Kidney epithelial cell (primary cell): ENCODE measurements around the gene KMT2B. TPM values are rescaled to one million over a fixed set of nuclear protein-coding genes. Genes with fewer than 3 reads are reported as not detected.

ENCODE experiments used
- DNase-seq: peaks from one replicate; pipeline ENCODE4 v3.0.0-alpha.2; 2010; ENCODE audit warnings: low read depth
- H3K27me3 ChIP-seq: 2 replicates; pipeline ENCODE4 v1.6.0; 2011; ENCODE audit warnings: low read length; ENCODE audit not compliant: control insufficient read depth, insufficient read depth
- H3K36me3 ChIP-seq: 2 replicates; pipeline ENCODE4 v1.5.1; 2011; ENCODE audit warnings: low read length; ENCODE audit not compliant: control insufficient read depth, insufficient read depth
- H3K4me3 ChIP-seq: 2 replicates; pipeline ENCODE4 v1.5.1; 2011; ENCODE audit warnings: low read depth, mild to moderate bottlenecking, control low read depth, low read length
- total RNA-seq: library from RNA; depleted of rRNA; stranded (reverse); fragments of >200 nt; gene quantifications from 2 replicates; pipeline ENCODE4 v1.2.3, GENCODE V29; 2015
- TF ChIP-seq, protein P1 (sequence below): IDR thresholded peaks from 2 replicates; pipeline ENCODE4 v1.5.1; 2011; ENCODE audit warnings: mild to moderate bottlenecking, moderate library complexity, low read length, control low read depth, inconsistent platforms; ENCODE audit not compliant: insufficient read depth, poor library complexity, severe bottlenecking

KMT2B gene
- total RNA-seq, 1 donor from 2014 or later: 18.4 TPM

GRCh38 chr19:35734889-35735288 is 17.1 kb downstream of the KMT2B start:
- TF ChIP-seq, protein P1, sequence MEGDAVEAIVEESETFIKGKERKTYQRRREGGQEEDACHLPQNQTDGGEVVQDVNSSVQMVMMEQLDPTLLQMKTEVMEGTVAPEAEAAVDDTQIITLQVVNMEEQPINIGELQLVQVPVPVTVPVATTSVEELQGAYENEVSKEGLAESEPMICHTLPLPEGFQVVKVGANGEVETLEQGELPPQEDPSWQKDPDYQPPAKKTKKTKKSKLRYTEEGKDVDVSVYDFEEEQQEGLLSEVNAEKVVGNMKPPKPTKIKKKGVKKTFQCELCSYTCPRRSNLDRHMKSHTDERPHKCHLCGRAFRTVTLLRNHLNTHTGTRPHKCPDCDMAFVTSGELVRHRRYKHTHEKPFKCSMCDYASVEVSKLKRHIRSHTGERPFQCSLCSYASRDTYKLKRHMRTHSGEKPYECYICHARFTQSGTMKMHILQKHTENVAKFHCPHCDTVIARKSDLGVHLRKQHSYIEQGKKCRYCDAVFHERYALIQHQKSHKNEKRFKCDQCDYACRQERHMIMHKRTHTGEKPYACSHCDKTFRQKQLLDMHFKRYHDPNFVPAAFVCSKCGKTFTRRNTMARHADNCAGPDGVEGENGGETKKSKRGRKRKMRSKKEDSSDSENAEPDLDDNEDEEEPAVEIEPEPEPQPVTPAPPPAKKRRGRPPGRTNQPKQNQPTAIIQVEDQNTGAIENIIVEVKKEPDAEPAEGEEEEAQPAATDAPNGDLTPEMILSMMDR: no peak
- no peak overlapping the region for H3K4me3 ChIP-seq
- H3K27me3 ChIP-seq: no peaks in the 10 kb centered on the region
- no peak for DNase-seq
- peaks cover 5% of the 10 kb centered on the region for H3K36me3 ChIP-seq

DNA sequence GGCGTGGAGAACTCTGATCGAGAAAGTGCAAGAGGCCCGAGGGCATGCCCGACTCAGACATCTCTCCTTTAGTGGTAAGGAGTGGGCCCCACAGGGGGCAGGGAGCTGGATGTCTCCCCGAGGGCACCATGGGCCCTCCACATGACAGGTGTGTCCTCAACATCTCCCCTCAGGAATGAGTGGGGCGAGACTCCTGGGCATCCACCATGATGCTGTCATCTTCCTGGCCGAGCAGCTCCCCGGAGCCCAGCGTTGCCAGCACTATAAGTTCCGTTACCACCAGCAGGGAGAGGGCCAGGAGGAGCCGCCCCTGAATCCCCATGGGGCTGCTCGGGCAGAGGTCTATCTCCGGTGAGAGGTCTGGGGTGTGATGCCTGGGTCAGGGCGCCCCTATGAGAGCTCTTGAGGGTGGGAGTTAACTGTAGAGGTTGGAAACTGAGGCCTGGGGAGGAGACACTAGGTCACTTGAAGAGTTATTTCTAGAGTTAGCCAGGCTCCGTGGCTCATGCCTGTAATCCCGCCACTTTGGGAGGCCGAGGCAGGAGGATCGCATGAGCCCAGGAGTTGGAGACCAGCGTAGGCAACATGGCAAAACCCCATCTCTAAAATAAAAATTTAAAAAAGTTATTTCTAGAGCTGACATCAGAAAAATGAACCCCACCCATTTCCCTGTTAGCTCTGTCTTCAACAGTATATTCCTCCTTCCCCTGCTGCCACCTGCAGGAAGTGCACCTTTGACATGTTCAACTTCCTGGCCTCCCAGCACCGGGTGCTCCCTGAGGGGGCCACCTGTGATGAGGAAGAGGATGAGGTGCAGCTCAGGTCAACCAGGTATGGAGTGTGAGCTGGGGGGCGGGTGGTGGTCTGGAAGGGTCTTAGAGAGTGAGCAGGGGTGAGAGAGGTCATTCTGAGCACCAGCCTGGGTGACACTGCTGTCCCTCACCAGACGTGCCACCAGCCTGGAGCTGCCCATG is 19.4 kb downstream of the KMT2B start:
- TF ChIP-seq, protein P1: peak; percentile 3
- DNase-seq: no peak
- Histone ChIP-seq H3K4me3 (no peak overlapping the region), H3K36me3 (no peaks in the 10 kb centered on the region), H3K27me3 (no peaks in the 10 kb centered on the region)

GRCh38 chr19:35738021-35738886 is 20.5 kb downstream of the KMT2B start:
- H3K4me3 ChIP-seq: no peak overlapping the region
- no peaks in the 10 kb centered on the region for H3K27me3 ChIP-seq
- no peaks in the 10 kb centered on the region for H3K36me3 ChIP-seq
- DNase-seq: no peak
- TF ChIP-seq, protein P1: no peak

DNA sequence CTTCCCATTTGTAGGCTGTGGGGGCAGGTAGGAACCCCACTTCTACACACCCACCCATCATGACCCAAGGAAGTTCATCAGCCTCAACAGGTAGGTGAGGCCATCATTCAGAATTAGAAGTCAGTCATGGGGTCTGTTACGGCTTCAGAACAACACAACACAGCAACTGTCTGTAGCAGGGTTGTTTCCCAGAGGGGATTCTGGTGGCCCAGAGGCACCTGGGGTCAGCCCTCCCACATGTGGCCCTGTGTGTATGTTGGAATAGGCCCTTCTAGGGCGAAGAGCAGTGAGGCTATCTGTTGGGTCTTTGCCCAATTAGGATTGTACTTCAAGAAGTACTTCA is 21.1 kb downstream of the KMT2B start:
- Histone ChIP-seq H3K36me3 (no peaks in the 10 kb centered on the region), H3K4me3 (no peak overlapping the region)

GRCh38 chr19:35739275-35740107 is 21.7 kb downstream of the KMT2B start:
- DNase-seq: no peak
- Histone ChIP-seq H3K4me3 (peak overlapping the region; percentile 52), H3K36me3 (no peaks in the 10 kb centered on the region), H3K27me3 (no peaks in the 10 kb centered on the region)
- TF ChIP-seq, protein P1: no peak

More for the DNA sequence above, 21.1 kb downstream of the KMT2B start:
- no peaks in the 10 kb centered on the region for H3K27me3 ChIP-seq
- no peak for DNase-seq
- TF ChIP-seq, protein P1: no peak
